ENCODE data around the gene PRR15L. TPM values are rescaled to one million over a fixed set of nuclear protein-coding genes. Genes with fewer than 3 reads are reported as not detected.

The PRR15L gene
- total RNA-seq, 4 donors from 2014 or later, result 9.9 to 45.1 (median 24.3) TPM

DNA sequence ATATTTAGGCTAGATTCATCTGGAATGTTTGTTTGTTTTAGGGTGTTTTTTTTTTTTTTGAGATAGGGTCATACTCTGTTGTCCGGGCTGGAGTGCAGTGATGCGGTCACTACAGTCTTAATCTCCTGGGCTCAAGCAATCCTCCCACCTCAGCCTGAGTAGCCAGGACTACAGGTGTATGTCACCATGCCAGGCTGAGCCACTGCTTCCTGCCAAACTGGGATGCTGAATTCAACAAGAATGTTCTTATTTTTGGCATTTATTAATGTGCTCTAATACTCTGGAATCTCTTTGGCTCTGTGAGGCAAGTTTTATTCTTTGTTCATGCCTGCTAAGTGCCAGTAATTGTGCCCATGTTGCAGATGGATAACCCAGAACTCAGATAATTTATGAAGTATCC, 40.1 kb downstream of the PRR15L start:
- 81 to 85% methylated on average over 2 of the region's 2 CpGs for WGBS, 2 donors
- DNase-seq (ENCODE audit: low spot score in 2 of 2), result no peak
- intact Hi-C loops (cut with DNase I; ENCODE audit: low total_unique reads), result no loop called here
- TF ChIP-seq POLR2A (IDR thresholded peaks at IDR 0.05), result no peak
- no peak for TF ChIP-seq CTCF (IDR thresholded peaks at IDR 0.05)
- no peak overlapping the region for H3K4me3 ChIP-seq (ENCODE audit: low read depth, poor library complexity, severe bottlenecking)

GRCh38 chr17:47916489-47917208, 41.0 kb downstream of the PRR15L start:
- WGBS, 2 donors, result 84 to 85% methylated on average over 19 of the region's 19 CpGs
- no peak overlapping the region for H3K4me3 ChIP-seq (ENCODE audit: low read depth, poor library complexity, severe bottlenecking)
- intact Hi-C loops (cut with DNase I; ENCODE audit: low total_unique reads), result no loop called here
- TF ChIP-seq POLR2A (IDR thresholded peaks at IDR 0.05) (no peak), CTCF (IDR thresholded peaks at IDR 0.05) (no peak)
- no peak for DNase-seq (ENCODE audit: low spot score in 2 of 2)

GRCh38 chr17:47915776-47916398, 41.8 kb downstream of the PRR15L start:
- WGBS, 2 donors, result 66% methylated on average over 12 of the region's 12 CpGs
- intact Hi-C loops (cut with DNase I; ENCODE audit: low total_unique reads), result no loop called here
- no peak for TF ChIP-seq CTCF (IDR thresholded peaks at IDR 0.05)
- TF ChIP-seq POLR2A (IDR thresholded peaks at IDR 0.05), result no peak
- DNase-seq (ENCODE audit: low spot score in 2 of 2), result no peak
- H3K4me3 ChIP-seq (ENCODE audit: low read depth, poor library complexity, severe bottlenecking), result no peak overlapping the region

GRCh38 chr17:47914306-47914948, 43.3 kb downstream of the PRR15L start:
- TF ChIP-seq POLR2A (IDR thresholded peaks at IDR 0.05) (no peak), CTCF (IDR thresholded peaks at IDR 0.05) (no peak)
- DNase-seq (ENCODE audit: low spot score in 2 of 2), result no peak
- no peak overlapping the region for H3K4me3 ChIP-seq (ENCODE audit: low read depth, poor library complexity, severe bottlenecking)
- 56% methylated on average over 4 of the region's 4 CpGs for WGBS, 2 donors
- intact Hi-C loops (cut with DNase I; ENCODE audit: low total_unique reads), result no loop called here

DNA sequence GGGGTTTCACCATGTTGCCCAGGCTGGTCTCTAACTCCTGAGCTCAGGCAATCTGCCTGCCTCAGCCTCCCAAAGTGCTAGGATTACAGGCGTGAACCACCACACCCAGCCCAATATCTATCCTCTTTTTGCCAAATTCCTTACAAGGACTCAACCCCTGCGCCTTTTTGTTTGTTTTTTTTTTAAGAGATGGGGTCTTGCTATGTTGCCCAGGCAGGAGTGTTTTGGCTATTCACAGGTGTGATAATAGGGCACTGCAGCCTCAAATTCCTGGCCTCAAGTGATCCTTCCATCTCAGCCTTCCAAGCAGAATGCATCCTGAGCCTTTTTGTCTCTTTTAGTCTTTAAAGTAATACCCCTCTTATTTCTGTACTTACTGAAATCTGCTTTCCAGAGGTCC, 44.6 kb downstream of the PRR15L start:
- 89 to 96% methylated on average over 2 of the region's 2 CpGs for WGBS, 2 donors

More for the DNA sequence above, 44.6 kb downstream of the PRR15L start:
- no peak for DNase-seq (ENCODE audit: low spot score in 2 of 2)
- no peak for TF ChIP-seq POLR2A (IDR thresholded peaks at IDR 0.05)
- TF ChIP-seq CTCF (IDR thresholded peaks at IDR 0.05), result no peak
- H3K4me3 ChIP-seq (ENCODE audit: low read depth, poor library complexity, severe bottlenecking), result no peak overlapping the region
- intact Hi-C loops (cut with DNase I; ENCODE audit: low total_unique reads), result no loop called here

All from lower leg skin (tissue), 4 donors.